GM23338 (cell line): Measurements from ENCODE around the gene PPP2CA. TPM values are rescaled to one million over a fixed set of nuclear protein-coding genes. Genes with fewer than 3 reads are reported as not detected.

Experiments used
- ATAC-seq: fragments of 200-7000 bp; cut with Tn5 transposase; 3 replicates; pipeline ENCODE4 v1.9.1; 2020
- DNase-seq: peaks from one replicate; pipeline ENCODE4 v3.0.0-alpha.2; 2015; ENCODE audit warnings: low spot score
- H2AFZ ChIP-seq: fragments of 200-600 bp; sonication (generic); 2 replicates; pipeline ENCODE4 v1.8.0; 2016; ENCODE audit warnings: antibody characterized with exemption, mild to moderate bottlenecking, moderate library complexity
- H3F3A ChIP-seq: fragments of 200-600 bp; sonication (generic); replicated peaks from 2 replicates; pipeline ENCODE4 v1.8.0; 2017; ENCODE audit warnings: antibody characterized with exemption, mixed run types, low read depth
- H3K27ac ChIP-seq: fragments of 200-600 bp; sonication (generic); 2 replicates; pipeline ENCODE4 v1.6.1; 2016; ENCODE audit warnings: low read depth
- H3K27me3 ChIP-seq: fragments of 200-600 bp; sonication (generic); 2 replicates; pipeline ENCODE4 v1.8.0; 2016; ENCODE audit warnings: mild to moderate bottlenecking, mixed run types, moderate library complexity; ENCODE audit not compliant: insufficient read depth
- H3K36me3 ChIP-seq: fragments of 200-600 bp; sonication (generic); 2 replicates; pipeline ENCODE4 v1.8.0; 2016; ENCODE audit warnings: mild to moderate bottlenecking; ENCODE audit not compliant: insufficient read depth
- H3K4me1 ChIP-seq: fragments of 200-600 bp; sonication (generic); 2 replicates; pipeline ENCODE4 v1.8.0; 2016; ENCODE audit warnings: mild to moderate bottlenecking, moderate library complexity; ENCODE audit not compliant: insufficient read depth
- H3K4me2 ChIP-seq: fragments of 200-600 bp; sonication (generic); 2 replicates; pipeline ENCODE4 v1.7.1; 2017; ENCODE audit warnings: mixed run types
- H3K4me3 ChIP-seq: fragments of 200-600 bp; sonication (generic); 2 replicates; pipeline ENCODE4 v1.6.1; 2016; ENCODE audit warnings: mixed run types
- H3K79me2 ChIP-seq: fragments of 200-600 bp; sonication (generic); replicated peaks from 2 replicates; pipeline ENCODE4 v1.8.0; 2017; ENCODE audit warnings: mild to moderate bottlenecking; ENCODE audit not compliant: insufficient read depth
- H3K9me2 ChIP-seq: fragments of 200-600 bp; sonication (generic); 2 replicates; pipeline ENCODE4 v1.8.0; 2017; ENCODE audit not compliant: insufficient read depth
- H4K20me1 ChIP-seq: fragments of 200-600 bp; sonication (generic); replicated peaks from 2 replicates; pipeline ENCODE4 v1.8.0; 2017; ENCODE audit warnings: mild to moderate bottlenecking; ENCODE audit not compliant: insufficient read depth
- H3K27ac Mint-ChIP-seq: 2 replicates; pipeline ENCODE4 v1.8.0; 2020; ENCODE audit warnings: inconsistent platforms, mild to moderate bottlenecking, moderate library complexity, mixed read lengths
- H3K27me3 Mint-ChIP-seq: 3 replicates; pipeline ENCODE4 v1.8.0; 2022; ENCODE audit warnings: low read depth, mild to moderate bottlenecking, moderate library complexity, mixed read lengths, inconsistent platforms; ENCODE audit not compliant: insufficient read depth, poor library complexity
- H3K36me3 Mint-ChIP-seq: 3 replicates; pipeline ENCODE4 v1.8.0; 2021; ENCODE audit warnings: low read depth, mild to moderate bottlenecking, inconsistent platforms, moderate library complexity, mixed read lengths
- H3K4me1 Mint-ChIP-seq: 3 replicates; pipeline ENCODE4 v1.8.0; 2020; ENCODE audit warnings: mild to moderate bottlenecking, inconsistent platforms, mixed read lengths
- H3K4me3 Mint-ChIP-seq: 3 replicates; pipeline ENCODE4 v1.8.0; 2021; ENCODE audit warnings: moderate library complexity, mild to moderate bottlenecking, inconsistent platforms, mixed read lengths
- H3K9me3 Mint-ChIP-seq: 3 replicates; pipeline ENCODE4 v1.8.0; 2020; ENCODE audit warnings: moderate library complexity, mild to moderate bottlenecking, inconsistent platforms, mixed read lengths
- CREB1 ChIP-seq: fragments of 250-450 bp; sonication (Bioruptor Pico); IDR thresholded peaks from 2 replicates; pipeline ENCODE4 v1.5.0; 2020; ENCODE audit warnings: low read depth, mild to moderate bottlenecking, moderate library complexity
- CTCF ChIP-seq, 2 experiments: fragments of 200-600 bp in 1 of 2; sonication (generic) in 1 of 2; conservative IDR thresholded peaks; 2 replicates each; pipeline versions ENCODE4 v1.5.1 to v1.6.1; 2016 to 2017; ENCODE audit warnings: antibody characterized with exemption in 2 of 2, low read depth in 2 of 2, mild to moderate bottlenecking in 2 of 2, moderate library complexity in 1 of 2
- EZH2 ChIP-seq: fragments of 200-600 bp; sonication (generic); IDR thresholded peaks from one replicate; pipeline ENCODE4 v1.8.0; 2017; ENCODE audit warnings: antibody characterized with exemption, mild to moderate bottlenecking, low read depth; ENCODE audit not compliant: unreplicated experiment
- EZH2phosphoT487 ChIP-seq: fragments of 200-600 bp; sonication (generic); IDR thresholded peaks from one replicate; pipeline ENCODE4 v1.8.1; 2018; ENCODE audit warnings: antibody characterized with exemption; ENCODE audit not compliant: unreplicated experiment
- JUNB ChIP-seq: IDR thresholded peaks from one replicate; pipeline ENCODE4 v1.6.1; 2016; ENCODE audit warnings: antibody characterized with exemption; ENCODE audit not compliant: unreplicated experiment
- NANOG ChIP-seq: IDR thresholded peaks from 2 replicates; pipeline ENCODE4 v1.6.1; 2016; ENCODE audit warnings: antibody characterized with exemption, borderline replicate concordance
- POLR2AphosphoS5 ChIP-seq: IDR thresholded peaks from 2 replicates; pipeline ENCODE4 v1.6.1; 2016; ENCODE audit warnings: antibody characterized with exemption, low read depth
- STAT1 ChIP-seq: IDR thresholded peaks from one replicate; pipeline ENCODE4 v1.6.1; 2016; ENCODE audit warnings: antibody characterized with exemption; ENCODE audit not compliant: unreplicated experiment
- ZNF114 ChIP-seq: fragments of 250-450 bp; sonication (Bioruptor Pico); IDR thresholded peaks from 2 replicates; pipeline ENCODE4 v1.5.0; 2020; ENCODE audit warnings: mild to moderate bottlenecking, moderate library complexity
- ZNF331 ChIP-seq: fragments of 250-450 bp; sonication (Bioruptor Pico); IDR thresholded peaks from 2 replicates; pipeline ENCODE4 v1.5.0; 2020; ENCODE audit warnings: low read depth, mild to moderate bottlenecking, moderate library complexity
- polyA plus RNA-seq: library from polyadenylated mRNA; unstranded; fragments of >200 nt; fragmentation: Nextera tagmentation; extraction: Ambion mirVana; gene quantifications from 2 replicates; pipeline ENCODE4 v1.2.1, GENCODE V29; 2016
- total RNA-seq: library from RNA; depleted of rRNA; stranded (reverse); fragments of >200 nt; shearing (Covaris generic); gene quantifications from 2 replicates; pipeline ENCODE4 v1.2.3, GENCODE V29; 2014
- TF ChIP-seq, protein P1 (sequence below): IDR thresholded peaks from one replicate; pipeline ENCODE4 v1.6.1; 2018; ENCODE audit warnings: antibody characterized with exemption; ENCODE audit not compliant: unreplicated experiment
- TF ChIP-seq, protein P2 (sequence below): IDR thresholded peaks from 2 replicates; pipeline ENCODE4 v1.6.1; 2016; ENCODE audit warnings: antibody characterized with exemption
- TF ChIP-seq, protein P3 (sequence below): fragments of 250-450 bp; sonication (Bioruptor Pico); IDR thresholded peaks from 2 replicates; pipeline ENCODE4 v1.5.0; 2020; ENCODE audit warnings: mild to moderate bottlenecking, moderate library complexity

PPP2CA gene
- total and polyA plus RNA-seq, 2 experiments from 2014 or later, result 131 to 316 TPM

- ATAC-seq (no peak), DNase-seq (no peak)
- Mint-ChIP-seq H3K4me1 (no peaks in the 10 kb centered on the region), H3K9me3 (no peaks in the 10 kb centered on the region), H3K27me3 (peaks cover 3% of the 10 kb centered on the region), H3K36me3 (peaks cover 49% of the 10 kb centered on the region), H3K27ac (no peak overlapping the region), H3K4me3 (no peak overlapping the region)
- H3K9me2 ChIP-seq, result no peaks in the 10 kb centered on the region
- 0 out of 2 replicates have a peak, but pooled peaks cover 6% of the 10 kb centered on the region for H3K4me1 ChIP-seq
- peaks cover 19% of the 10 kb centered on the region for H3K36me3 ChIP-seq
- H3K4me2 ChIP-seq, result no peak overlapping the region
- H3K79me2 ChIP-seq, result peaks cover 10% of the 10 kb centered on the region
- H3K27ac ChIP-seq, result no peak overlapping the region
- H3K27me3 ChIP-seq, result no peaks in the 10 kb centered on the region
- no peak overlapping the region for H3K4me3 ChIP-seq
- H4K20me1 ChIP-seq, result peaks cover 33% of the 10 kb centered on the region
- H3F3A ChIP-seq, result peaks cover 3% of the 10 kb centered on the region; the same call in 1 of the 2 replicates
- TF ChIP-seq, protein P1, sequence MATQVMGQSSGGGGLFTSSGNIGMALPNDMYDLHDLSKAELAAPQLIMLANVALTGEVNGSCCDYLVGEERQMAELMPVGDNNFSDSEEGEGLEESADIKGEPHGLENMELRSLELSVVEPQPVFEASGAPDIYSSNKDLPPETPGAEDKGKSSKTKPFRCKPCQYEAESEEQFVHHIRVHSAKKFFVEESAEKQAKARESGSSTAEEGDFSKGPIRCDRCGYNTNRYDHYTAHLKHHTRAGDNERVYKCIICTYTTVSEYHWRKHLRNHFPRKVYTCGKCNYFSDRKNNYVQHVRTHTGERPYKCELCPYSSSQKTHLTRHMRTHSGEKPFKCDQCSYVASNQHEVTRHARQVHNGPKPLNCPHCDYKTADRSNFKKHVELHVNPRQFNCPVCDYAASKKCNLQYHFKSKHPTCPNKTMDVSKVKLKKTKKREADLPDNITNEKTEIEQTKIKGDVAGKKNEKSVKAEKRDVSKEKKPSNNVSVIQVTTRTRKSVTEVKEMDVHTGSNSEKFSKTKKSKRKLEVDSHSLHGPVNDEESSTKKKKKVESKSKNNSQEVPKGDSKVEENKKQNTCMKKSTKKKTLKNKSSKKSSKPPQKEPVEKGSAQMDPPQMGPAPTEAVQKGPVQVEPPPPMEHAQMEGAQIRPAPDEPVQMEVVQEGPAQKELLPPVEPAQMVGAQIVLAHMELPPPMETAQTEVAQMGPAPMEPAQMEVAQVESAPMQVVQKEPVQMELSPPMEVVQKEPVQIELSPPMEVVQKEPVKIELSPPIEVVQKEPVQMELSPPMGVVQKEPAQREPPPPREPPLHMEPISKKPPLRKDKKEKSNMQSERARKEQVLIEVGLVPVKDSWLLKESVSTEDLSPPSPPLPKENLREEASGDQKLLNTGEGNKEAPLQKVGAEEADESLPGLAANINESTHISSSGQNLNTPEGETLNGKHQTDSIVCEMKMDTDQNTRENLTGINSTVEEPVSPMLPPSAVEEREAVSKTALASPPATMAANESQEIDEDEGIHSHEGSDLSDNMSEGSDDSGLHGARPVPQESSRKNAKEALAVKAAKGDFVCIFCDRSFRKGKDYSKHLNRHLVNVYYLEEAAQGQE, result no peak
- TF ChIP-seq EZH2, result no peak
- no peak for TF ChIP-seq NANOG
- TF ChIP-seq POLR2AphosphoS5, result no peak
- TF ChIP-seq CTCF (conservative IDR thresholded peaks at IDR 0.05; ENCODE audit: low read depth in 2 of 2), result no peak
- TF ChIP-seq CREB1, result no peak
- TF ChIP-seq STAT1, result no peak
- TF ChIP-seq ZNF331 (CRISPR knock-in tag), result no peak
- TF ChIP-seq, protein P2, sequence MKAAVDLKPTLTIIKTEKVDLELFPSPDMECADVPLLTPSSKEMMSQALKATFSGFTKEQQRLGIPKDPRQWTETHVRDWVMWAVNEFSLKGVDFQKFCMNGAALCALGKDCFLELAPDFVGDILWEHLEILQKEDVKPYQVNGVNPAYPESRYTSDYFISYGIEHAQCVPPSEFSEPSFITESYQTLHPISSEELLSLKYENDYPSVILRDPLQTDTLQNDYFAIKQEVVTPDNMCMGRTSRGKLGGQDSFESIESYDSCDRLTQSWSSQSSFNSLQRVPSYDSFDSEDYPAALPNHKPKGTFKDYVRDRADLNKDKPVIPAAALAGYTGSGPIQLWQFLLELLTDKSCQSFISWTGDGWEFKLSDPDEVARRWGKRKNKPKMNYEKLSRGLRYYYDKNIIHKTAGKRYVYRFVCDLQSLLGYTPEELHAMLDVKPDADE, result no peak
- TF ChIP-seq, protein P3, sequence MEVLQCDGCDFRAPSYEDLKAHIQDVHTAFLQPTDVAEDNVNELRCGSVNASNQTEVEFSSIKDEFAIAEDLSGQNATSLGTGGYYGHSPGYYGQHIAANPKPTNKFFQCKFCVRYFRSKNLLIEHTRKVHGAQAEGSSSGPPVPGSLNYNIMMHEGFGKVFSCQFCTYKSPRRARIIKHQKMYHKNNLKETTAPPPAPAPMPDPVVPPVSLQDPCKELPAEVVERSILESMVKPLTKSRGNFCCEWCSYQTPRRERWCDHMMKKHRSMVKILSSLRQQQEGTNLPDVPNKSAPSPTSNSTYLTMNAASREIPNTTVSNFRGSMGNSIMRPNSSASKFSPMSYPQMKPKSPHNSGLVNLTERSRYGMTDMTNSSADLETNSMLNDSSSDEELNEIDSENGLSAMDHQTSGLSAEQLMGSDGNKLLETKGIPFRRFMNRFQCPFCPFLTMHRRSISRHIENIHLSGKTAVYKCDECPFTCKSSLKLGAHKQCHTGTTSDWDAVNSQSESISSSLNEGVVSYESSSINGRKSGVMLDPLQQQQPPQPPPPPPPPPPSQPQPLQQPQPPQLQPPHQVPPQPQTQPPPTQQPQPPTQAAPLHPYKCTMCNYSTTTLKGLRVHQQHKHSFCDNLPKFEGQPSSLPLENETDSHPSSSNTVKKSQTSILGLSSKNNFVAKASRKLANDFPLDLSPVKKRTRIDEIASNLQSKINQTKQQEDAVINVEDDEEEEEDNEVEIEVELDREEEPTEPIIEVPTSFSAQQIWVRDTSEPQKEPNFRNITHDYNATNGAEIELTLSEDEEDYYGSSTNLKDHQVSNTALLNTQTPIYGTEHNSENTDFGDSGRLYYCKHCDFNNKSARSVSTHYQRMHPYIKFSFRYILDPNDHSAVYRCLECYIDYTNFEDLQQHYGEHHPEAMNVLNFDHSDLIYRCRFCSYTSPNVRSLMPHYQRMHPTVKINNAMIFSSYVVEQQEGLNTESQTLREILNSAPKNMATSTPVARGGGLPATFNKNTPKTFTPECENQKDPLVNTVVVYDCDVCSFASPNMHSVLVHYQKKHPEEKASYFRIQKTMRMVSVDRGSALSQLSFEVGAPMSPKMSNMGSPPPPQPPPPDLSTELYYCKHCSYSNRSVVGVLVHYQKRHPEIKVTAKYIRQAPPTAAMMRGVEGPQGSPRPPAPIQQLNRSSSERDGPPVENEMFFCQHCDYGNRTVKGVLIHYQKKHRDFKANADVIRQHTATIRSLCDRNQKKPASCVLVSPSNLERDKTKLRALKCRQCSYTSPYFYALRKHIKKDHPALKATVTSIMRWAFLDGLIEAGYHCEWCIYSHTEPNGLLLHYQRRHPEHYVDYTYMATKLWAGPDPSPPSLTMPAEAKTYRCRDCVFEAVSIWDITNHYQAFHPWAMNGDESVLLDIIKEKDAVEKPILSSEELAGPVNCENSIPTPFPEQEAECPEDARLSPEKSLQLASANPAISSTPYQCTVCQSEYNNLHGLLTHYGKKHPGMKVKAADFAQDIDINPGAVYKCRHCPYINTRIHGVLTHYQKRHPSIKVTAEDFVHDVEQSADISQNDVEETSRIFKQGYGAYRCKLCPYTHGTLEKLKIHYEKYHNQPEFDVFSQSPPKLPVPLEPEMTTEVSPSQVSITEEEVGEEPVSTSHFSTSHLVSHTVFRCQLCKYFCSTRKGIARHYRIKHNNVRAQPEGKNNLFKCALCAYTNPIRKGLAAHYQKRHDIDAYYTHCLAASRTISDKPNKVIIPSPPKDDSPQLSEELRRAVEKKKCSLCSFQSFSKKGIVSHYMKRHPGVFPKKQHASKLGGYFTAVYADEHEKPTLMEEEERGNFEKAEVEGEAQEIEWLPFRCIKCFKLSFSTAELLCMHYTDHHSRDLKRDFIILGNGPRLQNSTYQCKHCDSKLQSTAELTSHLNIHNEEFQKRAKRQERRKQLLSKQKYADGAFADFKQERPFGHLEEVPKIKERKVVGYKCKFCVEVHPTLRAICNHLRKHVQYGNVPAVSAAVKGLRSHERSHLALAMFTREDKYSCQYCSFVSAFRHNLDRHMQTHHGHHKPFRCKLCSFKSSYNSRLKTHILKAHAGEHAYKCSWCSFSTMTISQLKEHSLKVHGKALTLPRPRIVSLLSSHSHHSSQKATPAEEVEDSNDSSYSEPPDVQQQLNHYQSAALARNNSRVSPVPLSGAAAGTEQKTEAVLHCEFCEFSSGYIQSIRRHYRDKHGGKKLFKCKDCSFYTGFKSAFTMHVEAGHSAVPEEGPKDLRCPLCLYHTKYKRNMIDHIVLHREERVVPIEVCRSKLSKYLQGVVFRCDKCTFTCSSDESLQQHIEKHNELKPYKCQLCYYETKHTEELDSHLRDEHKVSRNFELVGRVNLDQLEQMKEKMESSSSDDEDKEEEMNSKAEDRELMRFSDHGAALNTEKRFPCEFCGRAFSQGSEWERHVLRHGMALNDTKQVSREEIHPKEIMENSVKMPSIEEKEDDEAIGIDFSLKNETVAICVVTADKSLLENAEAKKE (CRISPR knock-in tag), result no peak
- TF ChIP-seq ZNF114, result no peak
- TF ChIP-seq EZH2phosphoT487, result no peak
- TF ChIP-seq JUNB, result no peak
- H2AFZ ChIP-seq, result no peak overlapping the region
These were observed 74.2 kb downstream of the PPP2CA start for GRCh38 chr5:134151723-134152122.
